Spinal cord (tissue), 10 donors: ENCODE measurements around the gene COPS7A. TPM values are rescaled to one million over a fixed set of nuclear protein-coding genes. Genes with fewer than 3 reads are reported as not detected.
A peak's percentile ranks its signal among the peaks of the same experiment; 100 is the strongest.
"Not testable (repeated sequence)": the region's sequence is repeated elsewhere in the genome, so short reads cannot be mapped to it uniquely, and the experiment has no call there.

ENCODE experiments used
- DNase-seq, 6 donors: peaks; one replicate each; pipeline versions ENCODE4 v3.0.0 to v3.0.0-alpha.2; 2013 to 2015; ENCODE audit warnings: low spot score in 6 of 6, low read depth in 4 of 6
- H3K27ac ChIP-seq: one replicate; pipeline ENCODE4 v1.5.1; 2013; ENCODE audit warnings: low read depth, low read length, control low read depth
- H3K27me3 ChIP-seq: one replicate; pipeline ENCODE4 v1.6.1; 2013; ENCODE audit warnings: low read length; ENCODE audit not compliant: control insufficient read depth, insufficient read depth
- H3K36me3 ChIP-seq: one replicate; pipeline ENCODE4 v1.6.1; 2013; ENCODE audit warnings: low read length; ENCODE audit not compliant: control insufficient read depth, insufficient read depth
- H3K4me1 ChIP-seq: one replicate; pipeline ENCODE4 v1.6.1; 2013; ENCODE audit warnings: low read length; ENCODE audit not compliant: control insufficient read depth, insufficient read depth
- H3K4me3 ChIP-seq: one replicate; pipeline ENCODE4 v1.5.1; 2013; ENCODE audit warnings: low read depth, low read length, control low read depth
- H3K9me3 ChIP-seq: one replicate; pipeline ENCODE4 v1.6.1; 2013; ENCODE audit warnings: low read length; ENCODE audit not compliant: control insufficient read depth, insufficient read depth
- WGBS: methylation state at CpG from one replicate; pipeline ENCODE4 v1.1.5; 2013; ENCODE audit warnings: missing lambda C conversion rate; ENCODE audit not compliant: insufficient coverage; 5-methylcytosine and 5-hydroxymethylcytosine counted together
- polyA plus RNA-seq, 2 donors: library from polyadenylated mRNA; unstranded; fragments of 120-200 nt; gene quantifications; one replicate each; pipeline ENCODE4 v1.2.1, GENCODE V29; 2013; ENCODE audit not compliant: insufficient read length in 2 of 2
- total RNA-seq, 2 donors: library from RNA; depleted of rRNA in 1 of 2; stranded (reverse); fragments of 120-200 nt in 1 of 2; fragments of >200 nt in 1 of 2; gene quantifications; one replicate each; pipeline versions ENCODE4 v1.2.3 to v1.2.4, GENCODE V29; 2013 to 2014
- donor health status: healthy.

Gene COPS7A
- total and polyA plus RNA-seq, 4 donors, result 43.4 to 98.0 (median 81.9) TPM

DNA sequence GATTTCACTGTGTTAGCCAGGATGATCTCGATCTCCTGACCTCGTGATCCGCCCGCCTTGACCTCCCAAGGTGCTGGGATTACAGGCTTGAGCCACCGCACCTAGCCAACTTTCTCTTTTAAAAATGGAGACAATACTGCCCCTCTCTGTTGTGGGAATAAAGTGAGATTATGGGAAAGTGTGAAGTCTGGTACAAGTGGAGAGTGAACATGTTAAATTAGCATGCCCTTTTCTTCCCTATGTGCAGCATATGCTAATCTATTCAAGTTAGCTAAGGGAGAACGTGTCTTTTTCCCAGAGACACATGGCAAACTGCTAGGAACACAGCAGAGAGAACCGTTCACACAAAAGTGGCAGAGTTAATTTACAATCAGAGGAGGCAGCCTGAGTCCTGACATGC is 1.5 kb downstream of the COPS7A start:
- Histone ChIP-seq H3K27me3 (no peaks in the 10 kb centered on the region), H3K9me3 (no peaks in the 10 kb centered on the region), H3K36me3 (peaks cover 30% of the 10 kb centered on the region), H3K4me1 (peaks cover 13% of the 10 kb centered on the region), H3K4me3 (no peak overlapping the region), H3K27ac (no peak overlapping the region)
- no peak for DNase-seq
- whole genome bisulfite sequencing, result 66% methylated on average over 2 of the region's 7 CpGs

DNA sequence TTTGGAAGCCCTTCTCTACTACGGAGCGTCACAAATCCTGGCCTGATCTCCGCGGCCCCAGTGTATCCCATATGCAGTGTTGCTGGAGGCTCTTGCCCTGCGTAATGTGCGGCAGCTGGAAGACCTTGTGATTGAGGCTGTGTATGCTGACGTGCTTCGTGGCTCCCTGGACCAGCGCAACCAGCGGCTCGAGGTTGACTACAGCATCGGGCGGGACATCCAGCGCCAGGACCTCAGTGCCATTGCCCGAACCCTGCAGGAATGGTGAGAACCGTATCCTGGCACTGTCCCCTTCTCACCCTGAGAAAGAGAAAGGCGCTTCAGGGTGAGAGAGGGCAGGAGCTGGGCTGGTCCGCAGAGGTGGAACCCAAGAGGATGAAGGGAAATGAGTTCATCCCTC is 5.3 kb downstream of the COPS7A start:
- Histone ChIP-seq H3K36me3 (peaks cover 46% of the 10 kb centered on the region), H3K9me3 (no peaks in the 10 kb centered on the region), H3K27me3 (no peaks in the 10 kb centered on the region), H3K27ac (no peak overlapping the region), H3K4me1 (peaks cover 12% of the 10 kb centered on the region), H3K4me3 (no peak overlapping the region)
- no peak for DNase-seq
- 97% methylated on average over 18 of the region's 18 CpGs for WGBS

DNA sequence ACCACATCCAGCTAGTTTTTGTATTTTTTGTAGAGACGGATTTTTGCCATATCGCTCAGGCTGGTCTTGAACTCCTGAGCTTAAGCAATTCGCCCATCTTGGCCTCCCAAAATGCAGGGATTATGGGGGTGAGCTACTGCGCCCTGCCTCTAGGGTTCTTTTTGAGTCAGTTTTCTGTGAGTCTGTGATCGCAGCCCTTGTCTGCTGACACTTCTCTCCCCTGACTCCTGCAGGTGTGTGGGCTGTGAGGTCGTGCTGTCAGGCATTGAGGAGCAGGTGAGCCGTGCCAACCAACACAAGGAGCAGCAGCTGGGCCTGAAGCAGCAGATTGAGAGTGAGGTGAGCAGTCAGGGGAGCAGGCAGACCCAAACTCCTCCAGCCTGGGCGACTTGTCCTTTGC is 6.3 kb downstream of the COPS7A start:
- no peak overlapping the region for H3K4me3 ChIP-seq
- peaks cover 52% of the 10 kb centered on the region for H3K36me3 ChIP-seq
- H3K27me3 ChIP-seq, result no peaks in the 10 kb centered on the region
- H3K4me1 ChIP-seq, result peaks cover 2% of the 10 kb centered on the region
- H3K27ac ChIP-seq, result no peak overlapping the region
- H3K9me3 ChIP-seq, result no peaks in the 10 kb centered on the region
- WGBS, result 95% methylated on average over 6 of the region's 8 CpGs
- DNase-seq, result no peak

DNA sequence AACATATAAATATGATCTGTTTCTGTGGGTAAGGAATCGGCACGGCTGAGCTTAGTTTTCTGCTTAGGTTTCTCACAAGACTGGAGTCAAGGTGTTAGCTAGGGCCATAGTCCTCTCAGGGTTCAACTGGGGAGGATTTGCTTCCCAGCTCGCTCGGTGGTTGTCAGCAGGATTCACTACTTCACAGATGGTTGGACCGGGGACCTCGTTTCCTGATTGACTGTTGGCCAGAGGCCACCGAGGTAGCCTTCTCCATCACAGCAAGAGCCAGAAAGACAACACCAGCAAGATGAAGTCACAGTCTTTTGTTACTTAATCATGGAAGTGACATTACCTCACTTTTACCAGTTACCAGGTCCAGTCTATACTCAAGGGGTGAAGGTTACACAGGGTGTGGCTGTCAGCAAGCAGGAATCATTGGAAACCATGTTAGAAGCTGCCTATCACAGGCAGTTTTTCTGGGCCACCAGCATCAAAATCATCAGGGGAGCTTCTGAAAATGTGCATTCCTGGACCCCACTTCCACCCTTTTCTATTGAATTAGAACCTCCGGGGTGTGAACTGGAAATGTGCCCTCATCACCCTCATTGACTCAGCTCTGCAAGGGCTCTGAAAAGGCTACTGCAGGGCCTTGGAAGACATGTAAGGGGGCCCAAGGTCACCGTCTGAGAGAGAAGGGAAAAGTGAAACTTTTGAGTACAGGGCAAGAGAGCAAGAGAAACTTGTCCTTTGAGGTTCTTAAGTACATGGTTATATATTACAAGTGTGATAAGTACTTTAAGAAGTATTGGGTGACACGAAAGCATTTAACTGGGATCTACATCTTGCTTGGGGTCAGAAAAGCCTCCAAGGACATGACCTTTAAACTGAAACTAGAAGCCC is 10.9 kb downstream of the COPS7A start:
- Histone ChIP-seq H3K4me1 (no peaks in the 10 kb centered on the region), H3K27ac (no peak overlapping the region), H3K27me3 (no peaks in the 10 kb centered on the region), H3K36me3 (peaks cover 28% of the 10 kb centered on the region), H3K9me3 (no peaks in the 10 kb centered on the region), H3K4me3 (no peak overlapping the region)
- 80% methylated on average over 8 of the region's 10 CpGs for WGBS
- DNase-seq, result no peak

DNA sequence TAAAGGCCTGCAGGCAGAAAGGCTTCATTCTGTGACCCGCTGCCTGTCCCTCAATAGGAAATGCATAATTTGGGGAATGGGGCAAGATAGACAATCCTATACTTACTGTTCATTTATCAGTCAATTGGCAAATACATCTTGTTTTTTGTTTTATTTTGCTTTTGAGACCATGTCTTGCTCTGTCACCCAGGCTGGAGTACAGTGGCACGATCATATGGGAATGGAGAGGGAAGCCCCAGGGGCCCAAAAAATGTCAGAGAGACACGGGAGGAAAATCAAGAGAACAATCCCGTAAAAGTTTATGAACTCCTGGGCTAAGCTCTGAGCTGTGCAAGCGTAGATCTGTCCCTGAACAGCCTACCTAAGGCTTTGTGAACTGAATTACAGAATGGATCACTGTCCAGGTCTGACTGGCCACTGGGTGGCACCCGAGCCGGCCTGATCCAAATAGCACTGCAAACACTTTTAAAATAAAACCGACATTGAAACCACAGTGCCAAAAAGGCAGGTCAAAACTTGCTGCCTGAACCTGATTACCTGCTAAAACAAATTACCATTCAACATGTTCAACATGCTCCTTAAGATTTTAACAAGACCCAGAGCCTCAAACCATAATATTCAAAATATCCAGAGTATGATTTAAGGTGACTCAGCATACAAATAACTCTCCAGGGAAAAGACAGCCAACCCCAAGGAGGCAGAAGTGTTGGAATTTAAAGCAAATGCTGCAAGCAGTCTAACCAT is 11.8 kb downstream of the COPS7A start:
- 41% methylated on average over 7 of the region's 8 CpGs for WGBS
- peak in 3 of 6 donors; percentile 48 to 88 (median 72) for DNase-seq
- no peak overlapping the region for H3K27ac ChIP-seq

DNA sequence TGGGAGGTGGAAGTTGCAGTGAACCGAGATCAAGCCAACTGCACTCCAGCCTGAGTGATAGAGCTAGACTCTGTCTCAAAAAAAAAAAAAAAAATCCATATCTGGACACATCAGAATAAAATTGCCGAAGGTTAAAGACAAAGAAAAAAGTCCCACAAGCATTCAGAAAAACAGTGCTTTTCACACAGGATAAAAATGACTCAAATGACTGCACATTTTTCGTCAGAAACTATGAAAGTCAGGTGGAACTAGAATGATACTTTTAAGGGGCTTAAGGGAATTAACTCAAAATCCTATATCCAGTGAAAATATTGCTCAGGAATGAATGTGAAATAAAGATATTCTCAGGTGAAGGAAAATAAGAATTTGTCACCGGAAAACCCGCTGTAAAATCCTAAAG is 12.9 kb downstream of the COPS7A start:
- Histone ChIP-seq H3K4me1 (no peaks in the 10 kb centered on the region), H3K4me3 (no peak overlapping the region), H3K9me3 (no peaks in the 10 kb centered on the region), H3K27ac (no peak overlapping the region), H3K36me3 (peaks cover 9% of the 10 kb centered on the region), H3K27me3 (no peaks in the 10 kb centered on the region)
- DNase-seq, result no peak
- WGBS, result no CpG with 5 or more reads among the region's 5 CpGs

More for the DNA sequence above, 11.8 kb downstream of the COPS7A start:
- Histone ChIP-seq H3K9me3 (no peaks in the 10 kb centered on the region), H3K4me1 (no peaks in the 10 kb centered on the region), H3K4me3 (no peak overlapping the region), H3K27me3 (no peaks in the 10 kb centered on the region), H3K36me3 (peaks cover 19% of the 10 kb centered on the region)

DNA sequence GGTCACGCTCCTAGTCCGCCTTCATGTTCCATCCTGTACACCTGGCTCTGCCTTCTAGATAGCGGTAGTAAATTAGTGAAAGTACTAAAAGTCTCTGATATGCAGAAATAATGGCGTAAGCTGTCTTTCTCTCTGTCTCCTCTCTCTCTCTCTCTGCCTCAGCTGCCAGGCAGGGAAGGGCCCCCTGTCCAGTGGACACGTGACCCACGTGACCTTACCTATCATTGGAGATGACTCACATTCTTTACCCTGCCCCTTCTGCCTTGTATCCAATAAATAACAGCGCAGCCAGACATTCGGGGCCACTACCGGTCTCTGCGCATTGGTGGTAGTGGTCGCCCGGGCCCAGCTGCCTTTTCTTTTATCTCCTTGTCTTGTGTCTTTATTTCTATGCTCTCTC is 18.2 kb downstream of the COPS7A start:
- H3K27me3 ChIP-seq, DNase-seq, H3K27ac ChIP-seq, H3K4me3 ChIP-seq, H3K4me1 ChIP-seq, H3K9me3 ChIP-seq: not testable (repeated sequence)
- WGBS, result 89% methylated on average over 5 of the region's 12 CpGs
- H3K36me3 ChIP-seq, result peaks cover 13% of the 10 kb centered on the region

DNA sequence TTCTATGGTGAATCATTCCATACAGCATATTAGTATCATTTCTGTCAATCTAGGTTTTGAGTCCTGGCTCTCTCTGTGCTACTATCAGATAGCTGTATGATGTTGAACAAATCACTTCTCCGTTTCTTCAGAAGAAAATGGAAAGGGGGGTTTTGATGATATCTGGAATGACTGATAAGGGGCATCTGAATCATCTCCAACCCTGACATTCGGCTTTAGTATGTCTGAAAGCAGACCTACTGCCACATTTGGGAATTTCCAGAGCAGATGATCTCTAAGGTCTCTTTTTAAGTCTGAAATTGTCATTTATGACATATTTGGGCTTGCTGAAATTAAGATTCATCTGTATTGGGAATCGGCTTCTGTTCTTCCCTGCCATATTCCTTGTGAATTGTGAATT is 19.0 kb downstream of the COPS7A start:
- WGBS, result 90% methylated on average over 2 of the region's 3 CpGs
- H3K36me3 ChIP-seq, result peaks cover 20% of the 10 kb centered on the region
- H3K27ac ChIP-seq, result no peak overlapping the region
- no peak overlapping the region for H3K4me3 ChIP-seq
- DNase-seq, result no peak
- no peaks in the 10 kb centered on the region for H3K4me1 ChIP-seq
- H3K9me3 ChIP-seq, result no peaks in the 10 kb centered on the region
- H3K27me3 ChIP-seq, result no peaks in the 10 kb centered on the region

DNA sequence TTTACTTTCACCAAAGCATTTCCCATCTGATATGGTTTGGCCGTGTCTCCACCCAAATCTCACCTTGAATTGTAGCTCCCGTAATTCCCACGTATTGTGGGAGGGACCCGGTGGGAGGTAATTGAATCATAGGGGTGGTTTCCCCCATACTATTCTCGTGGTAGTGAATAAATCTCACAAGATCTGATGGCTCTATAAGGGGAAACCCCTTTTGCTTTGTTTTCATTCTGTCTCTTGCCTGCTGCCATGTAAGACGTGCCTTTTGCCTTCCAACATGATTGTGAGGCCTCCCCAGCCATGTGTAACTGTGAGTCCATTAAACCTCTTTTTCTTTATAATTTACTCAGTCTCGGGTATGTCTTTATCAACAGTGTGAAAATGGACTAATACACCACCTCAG is 19.5 kb downstream of the COPS7A start:
- not testable (repeated sequence) for H3K9me3 ChIP-seq, DNase-seq, H3K4me1 ChIP-seq, H3K27ac ChIP-seq, H3K27me3 ChIP-seq, H3K4me3 ChIP-seq
- peaks cover 25% of the 10 kb centered on the region for H3K36me3 ChIP-seq
- WGBS, result 83% methylated on average over 1 of the region's 7 CpGs
